ENCODE results near the gene PRKN. TPM values are rescaled to one million over a fixed set of nuclear protein-coding genes. Genes with fewer than 3 reads are reported as not detected.
A peak's percentile ranks its signal among the peaks of the same experiment; 100 is the strongest.

PRKN gene
- total and polyA plus RNA-seq, 9 of the 15 experiments (the other 6 are each of a cell fraction or from before 2014, with no cell fraction given) = 0.03 to 0.96 (median 0.15) TPM; not detected in 2

- TF ChIP-seq AFF1 (IDR thresholded peaks at IDR 0.05; ENCODE audit: low read depth in 1 of 2, partially characterized antibody in 2 of 2) (no peak), ARID1B (IDR thresholded peaks at IDR 0.05) (peak; percentile 62)
Observed at GRCh38 chr6:161401587-161402309, 1325.8 kb downstream of the PRKN start (continued).

- no peak for FAIRE-seq
- Histone ChIP-seq H3K4me2 (ENCODE audit: insufficient read depth, low read length) (no peak overlapping the region), H3K79me2 (ENCODE audit: control insufficient read depth, insufficient read depth, low read length) (no peaks in the 10 kb centered on the region), H3K27me3 (ENCODE audit: control insufficient read depth in 2 of 2, insufficient read depth in 2 of 2, low read length in 2 of 2) (peaks cover 3 to 15% of the 10 kb centered on the region in 2 experiments; a peak in 4 of 5 replicates), H3K4me1 (replicated peaks in 1 of 2; ENCODE audit: control insufficient read depth in 2 of 2, insufficient read depth in 2 of 2, low read length in 2 of 2) (peaks cover 0 to 5% of the 10 kb centered on the region in 2 experiments; a peak in 3 of 5 replicates), H4K20me1 (replicated peaks; ENCODE audit: control insufficient read depth, insufficient read depth, low read length) (no peaks in the 10 kb centered on the region), H3K27ac (ENCODE audit: extremely low read depth, low read depth, low read length) (no peak overlapping the region), H3K9me3 (replicated peaks; ENCODE audit: control insufficient read depth, insufficient read depth, low read depth, low read length) (peaks cover 9% of the 10 kb centered on the region; the same call in 1 of the 2 replicates), H3K9ac (ENCODE audit: insufficient read depth in 1 of 2, low read depth in 2 of 2, low read length in 2 of 2) (no peak overlapping the region), H3K36me3 (ENCODE audit: control insufficient read depth, insufficient read depth, low read length) (no peaks in the 10 kb centered on the region), H2AFZ (ENCODE audit: low read depth, low read length) (no peak overlapping the region), H3K9me1 (ENCODE audit: control insufficient read depth, insufficient read depth, low read length) (no peaks in the 10 kb centered on the region), H3K4me3 (no peak overlapping the region)
- BruUV-seq (replicated peaks) = no TSS peak
- ChIA-PET POLR2A (no interaction called here), CTCF (ENCODE audit: low intra/inter-chr PET ratio) (no interaction called here)
- ATAC-seq = no peak
- no peak for DNase-seq (ENCODE audit: extremely low read depth in 1 of 4, low spot score in 3 of 4)
- 3% methylated on average over 5 of the region's 5 CpGs for WGBS (ENCODE audit: insufficient coverage, low coverage, missing lambda C conversion rate)
- TF ChIP-seq CBFA2T3 (IDR thresholded peaks at IDR 0.05) (peak; percentile 40), CBFA2T2 (conservative IDR thresholded peaks at IDR 0.05) (0 out of 2 replicates have a peak, but pooled peaks have one; percentile 9), MEIS2 (IDR thresholded peaks at IDR 0.05; ENCODE audit: partially characterized antibody) (peak; percentile 43), LEF1 (IDR thresholded peaks at IDR 0.05) (no peak), CREB3L1 (IDR thresholded peaks at IDR 0.05; ENCODE audit: borderline replicate concordance, low read depth) (no peak), FOSL1 (tag; conservative IDR thresholded peaks at IDR 0.05) (0 out of 2 replicates have a peak, but pooled peaks have one; percentile 13), KDM1A (IDR thresholded peaks at IDR 0.05) (peak; percentile 41 to 53; a peak in 2 of 4 replicates), FOXJ2 (tag; IDR thresholded peaks at IDR 0.05) (no peak)
- intact Hi-C loops (cut with micrococcal nuclease) (no loop called here), in situ Hi-C loops (cut with MboI) (no loop called here)
Observed at GRCh38 chr6:161400671-161401070, 1326.9 kb downstream of the PRKN start.
